A549 (cell line): Measurements from ENCODE around the gene PDSS2. TPM values are rescaled to one million over a fixed set of nuclear protein-coding genes. Genes with fewer than 3 reads are reported as not detected.

Source experiments
- ATAC-seq, 2 experiments: fragments of 200-7000 bp in 1 of 2; fragments of >200 bp in 1 of 2; cut with Nextera tagmentation in 1 of 2; cut with Tn5 transposase in 1 of 2; 3 replicates each; pipeline versions ENCODE4 v1.8.0 to v1.9.1; 2018 to 2020; ENCODE audit warnings: mild to moderate bottlenecking in 1 of 2, moderate library complexity in 1 of 2
- CTCF ChIA-PET: fragments of 300-600 bp; sonication (Branson Sonifier 250); formaldehyde crosslinking; extraction: SDS; loops from one replicate; lab custom pipeline; 2021; ENCODE audit warnings: antibody characterized with exemption, inconsistent platforms; lab: Yijun Ruan, JAX
- POLR2A ChIA-PET: fragments of 350-600 bp; formaldehyde crosslinking; extraction: SDS; loops from one replicate; lab custom pipeline; 2021; ENCODE audit warnings: antibody characterized with exemption, inconsistent platforms; lab: Yijun Ruan, JAX
- DNase-seq, 2 experiments: peaks; one replicate each; pipeline versions ENCODE4 v3.0.0 to v3.0.0-alpha.2; 2011 to 2016; ENCODE audit warnings: low read depth in 1 of 2, low spot score in 1 of 2
- FAIRE-seq: peaks from 2 replicates; lab custom pipeline; 2011; peaks lifted over from hg19 to GRCh38; lab: Jason Lieb, UNC
- H3K27ac ChIP-seq, 2 experiments: fragments of >200 bp; sonication (Bioruptor Twin); formaldehyde crosslinking; 3 replicates each; pipeline ENCODE4 v1.5.1; 2016 to 2017
- H3K4me1 ChIP-seq: fragments of >200 bp; sonication (Bioruptor Twin); formaldehyde crosslinking; 3 replicates; pipeline ENCODE4 v1.6.1; 2016
- H3K4me2 ChIP-seq: fragments of >200 bp; sonication (Bioruptor Twin); formaldehyde crosslinking; 3 replicates; pipeline ENCODE4 v1.6.1; 2016
- H3K4me3 ChIP-seq: fragments of >200 bp; sonication (Bioruptor Twin); formaldehyde crosslinking; 3 replicates; pipeline ENCODE4 v1.5.1; 2016
- H3K9me3 ChIP-seq: fragments of >200 bp; sonication (Bioruptor Twin); formaldehyde crosslinking; 3 replicates; pipeline ENCODE4 v1.6.1; 2016
- CBX2 ChIP-seq: fragments of 200-600 bp; sonication (generic); IDR thresholded peaks from 2 replicates; pipeline ENCODE4 v1.6.1; 2016; ENCODE audit warnings: low read depth, mild to moderate bottlenecking, borderline replicate concordance
- CEBPB ChIP-seq, 2 experiments: fragments of >200 bp in 1 of 2; sonication (Bioruptor Twin) in 1 of 2; formaldehyde crosslinking in 1 of 2; IDR thresholded peaks; 2 replicates each; pipeline ENCODE4 v1.6.1; 2012 to 2016
- CHD2 ChIP-seq: fragments of 150-350 bp; IDR thresholded peaks from 2 replicates; pipeline ENCODE4 v1.6.1; 2014; ENCODE audit warnings: low read length; ENCODE audit not compliant: partially characterized antibody
- EHF ChIP-seq: fragments of 250-450 bp; sonication (Bioruptor Pico); IDR thresholded peaks from 2 replicates; pipeline ENCODE4 v1.5.0; 2020; ENCODE audit warnings: mild to moderate bottlenecking
- EHMT2 ChIP-seq: fragments of 200-600 bp; sonication (generic); IDR thresholded peaks from 2 replicates; pipeline ENCODE4 v1.6.1; 2016; ENCODE audit warnings: antibody characterized with exemption, low read depth, mild to moderate bottlenecking, moderate library complexity
- FOSB ChIP-seq: fragments of 250-450 bp; sonication (Bioruptor Pico); IDR thresholded peaks from 2 replicates; pipeline ENCODE4 v1.5.0; 2020; ENCODE audit warnings: mild to moderate bottlenecking, moderate library complexity
- HDAC2 ChIP-seq: fragments of 200-600 bp; sonication (generic); IDR thresholded peaks from 2 replicates; pipeline ENCODE4 v1.6.1; 2016
- HOXA7 ChIP-seq: fragments of 250-450 bp; sonication (Bioruptor Pico); IDR thresholded peaks from 2 replicates; pipeline ENCODE4 v1.5.0; 2020; ENCODE audit warnings: mild to moderate bottlenecking, moderate library complexity
- HOXB5 ChIP-seq: fragments of 250-450 bp; sonication (Bioruptor Pico); IDR thresholded peaks from 2 replicates; pipeline ENCODE4 v1.5.0; 2020; ENCODE audit warnings: mild to moderate bottlenecking, moderate library complexity
- JUN ChIP-seq, 2 experiments: fragments of >200 bp; sonication (Bioruptor Twin); formaldehyde crosslinking; IDR thresholded peaks; 2 replicates in 1 of 2; 3 replicates in 1 of 2; pipeline ENCODE4 v1.6.1; 2016 to 2017
- KDM5A ChIP-seq: fragments of 200-600 bp; sonication (generic); IDR thresholded peaks from 2 replicates; pipeline ENCODE4 v1.6.1; 2016; ENCODE audit warnings: antibody characterized with exemption, mild to moderate bottlenecking
- NFE2L2 ChIP-seq: fragments of 150-350 bp; conservative IDR thresholded peaks from 2 replicates; pipeline ENCODE4 v1.6.1; 2014; ENCODE audit warnings: low read length
- PBX3 ChIP-seq: IDR thresholded peaks from 2 replicates; pipeline ENCODE4 v1.6.1; 2012
- PHF8 ChIP-seq: fragments of 200-600 bp; sonication (generic); IDR thresholded peaks from 2 replicates; pipeline ENCODE4 v1.6.1; 2016; ENCODE audit warnings: low read depth, mild to moderate bottlenecking, antibody characterized with exemption, moderate library complexity, borderline replicate concordance
- RARB ChIP-seq: fragments of 250-450 bp; sonication (Bioruptor Pico); IDR thresholded peaks from 2 replicates; pipeline ENCODE4 v1.8.0; 2021; ENCODE audit warnings: mild to moderate bottlenecking, moderate library complexity
- RFX5 ChIP-seq: fragments of 450-650 bp; IDR thresholded peaks from 2 replicates; pipeline ENCODE4 v1.7.1; 2014; ENCODE audit warnings: antibody characterized with exemption, mild to moderate bottlenecking, moderate library complexity
- SMC3 ChIP-seq: fragments of >200 bp; sonication (Bioruptor Twin); formaldehyde crosslinking; IDR thresholded peaks from 3 replicates; pipeline ENCODE4 v1.6.1; 2018; ENCODE audit warnings: inconsistent platforms
- SREBF2 ChIP-seq: fragments of 450-650 bp; IDR thresholded peaks from 2 replicates; pipeline ENCODE4 v1.6.1; 2014; ENCODE audit warnings: mild to moderate bottlenecking, moderate library complexity
- ZC3H11A ChIP-seq: fragments of 450-650 bp; IDR thresholded peaks from 2 replicates; pipeline ENCODE4 v1.6.1; 2014; ENCODE audit warnings: antibody characterized with exemption, mild to moderate bottlenecking
- ZFP36 ChIP-seq: fragments of 450-650 bp; IDR thresholded peaks from 2 replicates; pipeline ENCODE4 v1.6.1; 2014; ENCODE audit warnings: borderline replicate concordance; ENCODE audit not compliant: partially characterized antibody
- WGBS: methylation state at CpG from one replicate; pipeline ENCODE4 v1.1.6; 2017; ENCODE audit errors: missing lambda C conversion rate; 5-methylcytosine and 5-hydroxymethylcytosine counted together
- polyA plus RNA-seq, 4 experiments: library from polyadenylated mRNA; depleted of rRNA in 3 of 4; stranded (reverse); fragments of >200 nt; fragmentation: RNase III in 1 of 4; extraction: RNeasy Plus Mini Kit Qiagen cat#74134 plus additional on column Dnase treatment in 1 of 4; gene quantifications; 2 replicates in 3 of 4; 3 replicates in 1 of 4; pipeline ENCODE4 v1.2.3, GENCODE V29; 2011 to 2017
- TF ChIP-seq, protein P1 (sequence below): IDR thresholded peaks from 2 replicates; pipeline ENCODE4 v1.6.1; 2012; ENCODE audit warnings: low read depth, borderline replicate concordance
- TF ChIP-seq, protein P2 (sequence below): fragments of >200 bp; sonication (Bioruptor Twin); formaldehyde crosslinking; IDR thresholded peaks from 2 replicates; pipeline ENCODE4 v1.6.1; 2016
- TF ChIP-seq, protein P3 (sequence below): fragments of >200 bp; sonication (Bioruptor Twin); formaldehyde crosslinking; IDR thresholded peaks from 3 replicates; pipeline ENCODE4 v1.5.1; 2016

Gene PDSS2
- polyA plus RNA-seq, 2 of the 4 experiments (the other 2 are of a cell fraction): 7.2 to 17.3 TPM

DNA sequence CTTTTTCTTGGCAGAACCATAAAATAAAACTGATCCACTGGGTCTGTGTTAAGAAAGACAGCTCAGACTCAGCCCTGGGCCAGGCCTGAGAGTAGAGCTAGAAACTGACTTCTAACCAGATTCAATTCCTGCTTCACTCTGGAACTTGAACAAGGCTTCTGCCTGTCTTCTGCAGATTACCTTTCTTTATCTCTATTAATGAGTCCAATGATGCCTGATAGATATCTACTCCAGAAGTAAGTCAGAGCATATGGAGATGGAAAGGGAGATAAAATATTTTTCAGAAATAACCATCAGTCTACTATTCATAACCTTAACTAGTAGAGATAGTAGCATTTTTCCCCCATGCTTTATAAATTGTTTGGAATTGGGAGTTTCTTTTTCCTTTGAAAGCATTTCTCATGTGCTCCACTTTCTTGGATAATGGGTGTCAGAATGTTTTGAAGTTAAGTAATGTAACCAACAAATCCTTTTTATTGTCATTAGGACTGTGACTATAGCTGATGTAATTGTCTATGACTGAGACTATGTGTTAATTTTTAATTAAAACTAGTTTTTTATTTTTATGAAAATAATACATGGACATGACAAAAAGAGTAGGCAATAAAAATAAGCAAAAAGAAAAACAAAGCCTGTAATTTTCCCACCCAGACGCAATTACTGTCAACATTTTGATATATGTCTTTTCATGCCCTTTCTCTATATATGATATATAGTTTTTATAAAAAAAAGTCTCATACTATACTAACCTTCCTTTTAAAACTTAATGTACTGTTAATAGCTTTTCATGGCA lies 37.7 kb upstream of the PDSS2 start:
- ChIA-PET CTCF (interaction anchor here (0.7 kb wide), 1 partner anchor 84 kb away, joined by 3 read pairs; no protein-coding TSS in a partner anchor), POLR2A (no interaction called here)
- ATAC-seq: no peak
- Histone ChIP-seq H3K4me1 (no peaks in the 10 kb centered on the region), H3K4me2 (no peak overlapping the region), H3K4me3 (no peak overlapping the region), H3K27ac (no peak overlapping the region), H3K9me3 (no peaks in the 10 kb centered on the region)
- TF ChIP-seq, protein P1, sequence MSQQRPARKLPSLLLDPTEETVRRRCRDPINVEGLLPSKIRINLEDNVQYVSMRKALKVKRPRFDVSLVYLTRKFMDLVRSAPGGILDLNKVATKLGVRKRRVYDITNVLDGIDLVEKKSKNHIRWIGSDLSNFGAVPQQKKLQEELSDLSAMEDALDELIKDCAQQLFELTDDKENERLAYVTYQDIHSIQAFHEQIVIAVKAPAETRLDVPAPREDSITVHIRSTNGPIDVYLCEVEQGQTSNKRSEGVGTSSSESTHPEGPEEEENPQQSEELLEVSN: no peak
- TF ChIP-seq EHMT2 (no peak), RARB (CRISPR knock-in tag) (no peak), PHF8 (no peak)
- TF ChIP-seq, protein P2, sequence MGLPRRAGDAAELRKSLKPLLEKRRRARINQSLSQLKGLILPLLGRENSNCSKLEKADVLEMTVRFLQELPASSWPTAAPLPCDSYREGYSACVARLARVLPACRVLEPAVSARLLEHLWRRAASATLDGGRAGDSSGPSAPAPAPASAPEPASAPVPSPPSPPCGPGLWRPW: no peak
- WGBS: 86% methylated on average over 1 of the region's 1 CpG
- DNase-seq: no peak
- FAIRE-seq: no peak

GRCh38 chr6:107495971-107496370 lies 36.6 kb upstream of the PDSS2 start:
- Histone ChIP-seq H3K27ac (no peak overlapping the region), H3K4me3 (no peak overlapping the region), H3K9me3 (no peaks in the 10 kb centered on the region), H3K4me1 (no peaks in the 10 kb centered on the region), H3K4me2 (no peak overlapping the region)
- DNase-seq (no peak), ATAC-seq (no peak), FAIRE-seq (no peak)
- ChIA-PET CTCF (no interaction called here), POLR2A (no interaction called here)
- WGBS: 54% methylated on average over 2 of the region's 2 CpGs
- TF ChIP-seq KDM5A: no peak
- TF ChIP-seq RFX5: no peak
- TF ChIP-seq HOXB5: no peak
- no peak for TF ChIP-seq JUN (IDR thresholded peaks at IDR 0.05)
- no peak for TF ChIP-seq ZC3H11A
- TF ChIP-seq HDAC2: no peak
- no peak for TF ChIP-seq ZFP36
- TF ChIP-seq, protein P3, sequence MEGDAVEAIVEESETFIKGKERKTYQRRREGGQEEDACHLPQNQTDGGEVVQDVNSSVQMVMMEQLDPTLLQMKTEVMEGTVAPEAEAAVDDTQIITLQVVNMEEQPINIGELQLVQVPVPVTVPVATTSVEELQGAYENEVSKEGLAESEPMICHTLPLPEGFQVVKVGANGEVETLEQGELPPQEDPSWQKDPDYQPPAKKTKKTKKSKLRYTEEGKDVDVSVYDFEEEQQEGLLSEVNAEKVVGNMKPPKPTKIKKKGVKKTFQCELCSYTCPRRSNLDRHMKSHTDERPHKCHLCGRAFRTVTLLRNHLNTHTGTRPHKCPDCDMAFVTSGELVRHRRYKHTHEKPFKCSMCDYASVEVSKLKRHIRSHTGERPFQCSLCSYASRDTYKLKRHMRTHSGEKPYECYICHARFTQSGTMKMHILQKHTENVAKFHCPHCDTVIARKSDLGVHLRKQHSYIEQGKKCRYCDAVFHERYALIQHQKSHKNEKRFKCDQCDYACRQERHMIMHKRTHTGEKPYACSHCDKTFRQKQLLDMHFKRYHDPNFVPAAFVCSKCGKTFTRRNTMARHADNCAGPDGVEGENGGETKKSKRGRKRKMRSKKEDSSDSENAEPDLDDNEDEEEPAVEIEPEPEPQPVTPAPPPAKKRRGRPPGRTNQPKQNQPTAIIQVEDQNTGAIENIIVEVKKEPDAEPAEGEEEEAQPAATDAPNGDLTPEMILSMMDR: no peak
- no peak for TF ChIP-seq SREBF2
- no peak for TF ChIP-seq PBX3
- no peak for TF ChIP-seq RARB (CRISPR knock-in tag)
- no peak for TF ChIP-seq EHF
- TF ChIP-seq HOXA7: no peak
- TF ChIP-seq SMC3: no peak
- TF ChIP-seq CHD2: no peak
- TF ChIP-seq CBX2: no peak
- TF ChIP-seq FOSB (CRISPR knock-in tag): no peak
- TF ChIP-seq CEBPB (IDR thresholded peaks at IDR 0.05): no peak
- no peak for TF ChIP-seq EHMT2
- no peak for TF ChIP-seq NFE2L2
